WTC11 (cell line): ENCODE measurements around the gene ZNF804A. TPM values are rescaled to one million over a fixed set of nuclear protein-coding genes. Genes with fewer than 3 reads are reported as not detected.

Experiments used
- ATAC-seq: fragments of 200-7000 bp; cut with Tn5 transposase; 2 replicates; pipeline ENCODE4 v1.10.0; 2021; ENCODE audit warnings: mild to moderate bottlenecking, moderate library complexity
- CTCF ChIA-PET: fragments of 300-600 bp; sonication (Branson Sonifier 250); formaldehyde crosslinking; loops from one replicate; lab custom pipeline; 2021; ENCODE audit warnings: antibody characterized with exemption; lab: Charles Lee
- POLR2A ChIA-PET: fragments of 350-600 bp; sonication (Branson Sonifier 250); formaldehyde crosslinking; loops from one replicate; lab custom pipeline; 2021; ENCODE audit warnings: antibody characterized with exemption; lab: Charles Lee
- DNase-seq: peaks from one replicate; pipeline ENCODE4 v3.0.0; 2021; ENCODE audit warnings: low spot score
- H3K27ac Mint-ChIP-seq: 2 replicates; pipeline ENCODE4 v1.8.0; 2021; ENCODE audit warnings: mixed read lengths
- H3K27me3 Mint-ChIP-seq: 2 replicates; pipeline ENCODE4 v1.8.0; 2021; ENCODE audit warnings: low read depth, mild to moderate bottlenecking, moderate library complexity, mixed read lengths
- H3K36me3 Mint-ChIP-seq: 2 replicates; pipeline ENCODE4 v1.8.0; 2021; ENCODE audit warnings: mixed read lengths
- H3K4me1 Mint-ChIP-seq: 2 replicates; pipeline ENCODE4 v1.8.0; 2022; ENCODE audit warnings: mixed read lengths
- H3K4me3 Mint-ChIP-seq: 2 replicates; pipeline ENCODE4 v1.8.0; 2021; ENCODE audit warnings: mild to moderate bottlenecking, moderate library complexity, mixed read lengths
- H3K9me3 Mint-ChIP-seq: 2 replicates; pipeline ENCODE4 v1.8.0; 2021; ENCODE audit warnings: mixed read lengths
- ARID4B ChIP-seq: sonication (generic); formaldehyde crosslinking; IDR thresholded peaks from 2 replicates; pipeline ENCODE4 v1.8.0; 2023; ENCODE audit warnings: missing genetic modification reagents, mild to moderate bottlenecking, borderline replicate concordance
- CREM ChIP-seq: sonication (generic); formaldehyde crosslinking; IDR thresholded peaks from 2 replicates; pipeline ENCODE4 v1.8.1; 2022; ENCODE audit warnings: mild to moderate bottlenecking, missing genetic modification reagents, moderate library complexity
- FOXP1 ChIP-seq: sonication (generic); formaldehyde crosslinking; IDR thresholded peaks from 2 replicates; pipeline ENCODE4 v1.8.0; 2022; ENCODE audit warnings: missing genetic modification reagents, mild to moderate bottlenecking, moderate library complexity, borderline replicate concordance
- HMGXB4 ChIP-seq: sonication (generic); formaldehyde crosslinking; IDR thresholded peaks from 2 replicates; pipeline ENCODE4 v1.8.1; 2023; ENCODE audit warnings: mild to moderate bottlenecking, moderate library complexity, missing genetic modification reagents
- IRF1 ChIP-seq: sonication (generic); formaldehyde crosslinking; IDR thresholded peaks from 2 replicates; pipeline ENCODE4 v1.8.0; 2023; ENCODE audit warnings: missing genetic modification reagents
- NR1H2 ChIP-seq: sonication (generic); formaldehyde crosslinking; IDR thresholded peaks from 2 replicates; pipeline ENCODE4 v1.9.0; 2021; ENCODE audit warnings: mild to moderate bottlenecking, moderate library complexity, missing genetic modification reagents
- NR2C2 ChIP-seq: sonication (generic); formaldehyde crosslinking; IDR thresholded peaks from 2 replicates; pipeline ENCODE4 v1.8.0; 2022; ENCODE audit warnings: mild to moderate bottlenecking, missing genetic modification reagents
- RELA ChIP-seq: sonication (generic); formaldehyde crosslinking; IDR thresholded peaks from 2 replicates; pipeline ENCODE4 v1.8.1; 2022; ENCODE audit warnings: missing genetic modification reagents, mild to moderate bottlenecking, borderline replicate concordance
- RORB ChIP-seq: fragments of 250-450 bp; sonication (Bioruptor Pico); IDR thresholded peaks from 2 replicates; pipeline ENCODE4 v1.9.0; 2021; ENCODE audit warnings: mild to moderate bottlenecking
- SMAD3 ChIP-seq: sonication (generic); formaldehyde crosslinking; IDR thresholded peaks from 2 replicates; pipeline ENCODE4 v1.8.0; 2022; ENCODE audit warnings: missing genetic modification reagents, mild to moderate bottlenecking, borderline replicate concordance
- SOX15 ChIP-seq: fragments of 250-450 bp; sonication (Bioruptor Pico); IDR thresholded peaks from 2 replicates; pipeline ENCODE4 v1.9.0; 2021; ENCODE audit warnings: mild to moderate bottlenecking
- TEAD1 ChIP-seq: sonication (generic); formaldehyde crosslinking; IDR thresholded peaks from 2 replicates; pipeline ENCODE4 v1.8.0; 2022; ENCODE audit warnings: mild to moderate bottlenecking, missing genetic modification reagents
- ZNF138 ChIP-seq: sonication (generic); formaldehyde crosslinking; conservative IDR thresholded peaks from 2 replicates; pipeline ENCODE4 v1.8.1; 2022; ENCODE audit warnings: mild to moderate bottlenecking, moderate library complexity, missing genetic modification reagents
- ZNF232 ChIP-seq: sonication (generic); formaldehyde crosslinking; IDR thresholded peaks from 2 replicates; pipeline ENCODE4 v1.8.0; 2022; ENCODE audit warnings: mild to moderate bottlenecking, missing genetic modification reagents
- ZNF263 ChIP-seq: sonication (generic); formaldehyde crosslinking; IDR thresholded peaks from 2 replicates; pipeline ENCODE4 v1.8.1; 2022; ENCODE audit warnings: low read depth, mild to moderate bottlenecking, moderate library complexity, missing genetic modification reagents
- ZNF532 ChIP-seq: fragments of 250-450 bp; sonication (Bioruptor Pico); IDR thresholded peaks from 2 replicates; pipeline ENCODE4 v1.9.0; 2021; ENCODE audit warnings: mild to moderate bottlenecking, borderline replicate concordance
- total RNA-seq: library from RNA; stranded (reverse); gene quantifications from 3 replicates; pipeline ENCODE4 v1.2.3, GENCODE V29; 2021
- TF ChIP-seq, protein P1 (sequence below): sonication (generic); formaldehyde crosslinking; conservative IDR thresholded peaks from 2 replicates; pipeline ENCODE4 v1.8.1; 2023; ENCODE audit warnings: mild to moderate bottlenecking, low read depth, missing genetic modification reagents, moderate library complexity
- TF ChIP-seq, protein P2 (sequence below): sonication (generic); formaldehyde crosslinking; IDR thresholded peaks from 2 replicates; pipeline ENCODE4 v1.8.1; 2023; ENCODE audit warnings: mild to moderate bottlenecking, missing genetic modification reagents
- TF ChIP-seq, protein P3 (sequence below): fragments of 250-450 bp; sonication (Bioruptor Pico); IDR thresholded peaks from 2 replicates; pipeline ENCODE4 v1.9.0; 2021; ENCODE audit warnings: mild to moderate bottlenecking

Gene ZNF804A
- total RNA-seq, 1 experiment from 2014 or later, result not detected

DNA sequence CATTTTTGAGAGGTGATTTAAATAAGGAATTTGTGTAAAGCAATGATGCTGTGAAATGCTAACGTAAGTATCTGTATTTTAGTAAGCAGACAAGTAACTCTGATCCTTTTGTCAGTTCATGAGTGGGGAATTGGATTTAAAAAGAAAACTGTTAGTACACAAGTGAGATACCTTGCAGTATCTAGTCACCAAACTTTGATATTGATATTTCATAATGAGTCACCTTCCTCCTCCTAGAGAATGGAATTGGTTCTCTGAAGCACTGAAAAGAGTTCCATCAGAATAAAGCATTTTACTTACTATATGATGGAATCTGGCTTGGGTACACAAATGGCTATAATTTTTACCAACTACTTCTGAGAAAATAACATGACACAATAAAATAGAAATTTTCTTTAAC is 232.2 kb downstream of the ZNF804A start (continued):
- no peak for TF ChIP-seq ARID4B (CRISPR knock-in tag)
- TF ChIP-seq ZNF532 (CRISPR knock-in tag), result no peak
- no peak for TF ChIP-seq ZNF263
- TF ChIP-seq ZNF232, result no peak

- CTCF ChIA-PET, result no interaction called here
Observed at GRCh38 chr2:184834699-184835397, 236.5 kb downstream of the ZNF804A start.

More at GRCh38 chr2:184834699-184835397, 236.5 kb downstream of the ZNF804A start:
- H3K4me3 Mint-ChIP-seq, result no peak overlapping the region
- no peak for TF ChIP-seq SMAD3
- TF ChIP-seq FOXP1 (CRISPR knock-in tag), result no peak
- no peak for TF ChIP-seq IRF1 (CRISPR knock-in tag)
- TF ChIP-seq, protein P1, sequence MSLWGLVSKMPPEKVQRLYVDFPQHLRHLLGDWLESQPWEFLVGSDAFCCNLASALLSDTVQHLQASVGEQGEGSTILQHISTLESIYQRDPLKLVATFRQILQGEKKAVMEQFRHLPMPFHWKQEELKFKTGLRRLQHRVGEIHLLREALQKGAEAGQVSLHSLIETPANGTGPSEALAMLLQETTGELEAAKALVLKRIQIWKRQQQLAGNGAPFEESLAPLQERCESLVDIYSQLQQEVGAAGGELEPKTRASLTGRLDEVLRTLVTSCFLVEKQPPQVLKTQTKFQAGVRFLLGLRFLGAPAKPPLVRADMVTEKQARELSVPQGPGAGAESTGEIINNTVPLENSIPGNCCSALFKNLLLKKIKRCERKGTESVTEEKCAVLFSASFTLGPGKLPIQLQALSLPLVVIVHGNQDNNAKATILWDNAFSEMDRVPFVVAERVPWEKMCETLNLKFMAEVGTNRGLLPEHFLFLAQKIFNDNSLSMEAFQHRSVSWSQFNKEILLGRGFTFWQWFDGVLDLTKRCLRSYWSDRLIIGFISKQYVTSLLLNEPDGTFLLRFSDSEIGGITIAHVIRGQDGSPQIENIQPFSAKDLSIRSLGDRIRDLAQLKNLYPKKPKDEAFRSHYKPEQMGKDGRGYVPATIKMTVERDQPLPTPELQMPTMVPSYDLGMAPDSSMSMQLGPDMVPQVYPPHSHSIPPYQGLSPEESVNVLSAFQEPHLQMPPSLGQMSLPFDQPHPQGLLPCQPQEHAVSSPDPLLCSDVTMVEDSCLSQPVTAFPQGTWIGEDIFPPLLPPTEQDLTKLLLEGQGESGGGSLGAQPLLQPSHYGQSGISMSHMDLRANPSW, result no peak
- TF ChIP-seq CREM (CRISPR knock-in tag), result no peak
- no peak for TF ChIP-seq NR2C2 (CRISPR knock-in tag)
- no peak for TF ChIP-seq HMGXB4
- no peak for TF ChIP-seq SOX15 (CRISPR knock-in tag)
- TF ChIP-seq, protein P2, sequence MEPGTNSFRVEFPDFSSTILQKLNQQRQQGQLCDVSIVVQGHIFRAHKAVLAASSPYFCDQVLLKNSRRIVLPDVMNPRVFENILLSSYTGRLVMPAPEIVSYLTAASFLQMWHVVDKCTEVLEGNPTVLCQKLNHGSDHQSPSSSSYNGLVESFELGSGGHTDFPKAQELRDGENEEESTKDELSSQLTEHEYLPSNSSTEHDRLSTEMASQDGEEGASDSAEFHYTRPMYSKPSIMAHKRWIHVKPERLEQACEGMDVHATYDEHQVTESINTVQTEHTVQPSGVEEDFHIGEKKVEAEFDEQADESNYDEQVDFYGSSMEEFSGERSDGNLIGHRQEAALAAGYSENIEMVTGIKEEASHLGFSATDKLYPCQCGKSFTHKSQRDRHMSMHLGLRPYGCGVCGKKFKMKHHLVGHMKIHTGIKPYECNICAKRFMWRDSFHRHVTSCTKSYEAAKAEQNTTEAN (CRISPR knock-in tag), result no peak
- TF ChIP-seq, protein P3, sequence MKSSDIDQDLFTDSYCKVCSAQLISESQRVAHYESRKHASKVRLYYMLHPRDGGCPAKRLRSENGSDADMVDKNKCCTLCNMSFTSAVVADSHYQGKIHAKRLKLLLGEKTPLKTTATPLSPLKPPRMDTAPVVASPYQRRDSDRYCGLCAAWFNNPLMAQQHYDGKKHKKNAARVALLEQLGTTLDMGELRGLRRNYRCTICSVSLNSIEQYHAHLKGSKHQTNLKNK (CRISPR knock-in tag), result no peak
- TF ChIP-seq ZNF138, result no peak
- no peak for TF ChIP-seq TEAD1 (CRISPR knock-in tag)
- no peak for TF ChIP-seq RELA (CRISPR knock-in tag)
- no peak for TF ChIP-seq NR1H2 (CRISPR knock-in tag)
- TF ChIP-seq RORB (CRISPR knock-in tag), result no peak
- no peak for TF ChIP-seq ZNF263
- H3K9me3 Mint-ChIP-seq, result no peaks in the 10 kb centered on the region
- ATAC-seq (peak; percentile 68), DNase-seq (no peak)
- H3K27ac Mint-ChIP-seq, result no peak overlapping the region
- H3K27me3 Mint-ChIP-seq, result no peaks in the 10 kb centered on the region
- peaks cover 37% of the 10 kb centered on the region for H3K4me1 Mint-ChIP-seq
- no peaks in the 10 kb centered on the region for H3K36me3 Mint-ChIP-seq
- POLR2A ChIA-PET, result no interaction called here
